Measurements from ENCODE around the gene ADGRL3.

- TF ChIP-seq PATZ1 (CRISPR knock-in tag; IDR thresholded peaks at IDR 0.05; ENCODE audit: borderline replicate concordance) (no peak), GLIS3 (CRISPR knock-in tag; IDR thresholded peaks at IDR 0.05) (no peak), CREB5 (CRISPR knock-in tag; IDR thresholded peaks at IDR 0.05; ENCODE audit: low read depth) (no peak), SNAI2 (CRISPR knock-in tag; IDR thresholded peaks at IDR 0.05) (no peak), ZFP30 (CRISPR knock-in tag; IDR thresholded peaks at IDR 0.05) (no peak), TCF4 (CRISPR knock-in tag; IDR thresholded peaks at IDR 0.05; ENCODE audit: borderline replicate concordance) (no peak), ZFP3 (CRISPR knock-in tag; IDR thresholded peaks at IDR 0.05) (no peak), OSR1 (CRISPR knock-in tag; IDR thresholded peaks at IDR 0.05) (no peak), CSRNP3 (CRISPR knock-in tag; IDR thresholded peaks at IDR 0.05) (no peak), ZC3H10 (CRISPR knock-in tag; IDR thresholded peaks at IDR 0.05) (no peak), PPARA (CRISPR knock-in tag; IDR thresholded peaks at IDR 0.05; ENCODE audit: borderline replicate concordance) (no peak), ZNF8 (CRISPR knock-in tag; IDR thresholded peaks at IDR 0.05) (no peak)
These were observed 107.9 kb downstream of the ADGRL3 start for GRCh38 chr4:61308033-61308432.
